Neural cell (in vitro differentiated cells): ENCODE results near the gene PKNOX2. TPM values are rescaled to one million over a fixed set of nuclear protein-coding genes. Genes with fewer than 3 reads are reported as not detected.

Experiments
- H2AFZ ChIP-seq: fragments of 200-600, 300-800 bp; sonication (generic), shearing (Covaris generic); 2 replicates; pipeline ENCODE4 v1.6.0; 2014; ENCODE audit warnings: low read depth, mild to moderate bottlenecking, antibody characterized with exemption, low read length, moderate library complexity
- H3F3A ChIP-seq: fragments of 200-600 bp; shearing (Covaris generic); 2 replicates; pipeline ENCODE4 v1.6.1; 2016; ENCODE audit warnings: mild to moderate bottlenecking, moderate library complexity, mixed read lengths, antibody characterized with exemption, low read length; ENCODE audit not compliant: insufficient read depth, poor library complexity, severe bottlenecking
- H3K27ac ChIP-seq: fragments of 200-600, 300-800 bp; sonication (generic), shearing (Covaris generic); 2 replicates; pipeline ENCODE4 v1.5.1; 2014; ENCODE audit warnings: mild to moderate bottlenecking, low read length, moderate library complexity
- H3K27me3 ChIP-seq: fragments of 300-800, 200-600 bp; sonication (generic), shearing (Covaris generic); 2 replicates; pipeline ENCODE4 v1.6.0; 2014; ENCODE audit warnings: mild to moderate bottlenecking, low read depth, low read length, moderate library complexity; ENCODE audit not compliant: insufficient read depth
- H3K36me3 ChIP-seq: fragments of 300-800, 200-600 bp; sonication (generic), shearing (Covaris generic); 2 replicates; pipeline ENCODE4 v1.5.1; 2014; ENCODE audit warnings: mild to moderate bottlenecking, antibody characterized with exemption, low read length, moderate library complexity; ENCODE audit not compliant: insufficient read depth
- H3K4me2 ChIP-seq: fragments of 300-800, 200-600 bp; sonication (generic), shearing (Covaris generic); 2 replicates; pipeline ENCODE4 v1.6.0; 2014; ENCODE audit warnings: mild to moderate bottlenecking, low read length
- H3K4me3 ChIP-seq: fragments of 300-800, 200-600 bp; sonication (generic), shearing (Covaris generic); 2 replicates; pipeline ENCODE4 v1.5.1; 2014; ENCODE audit warnings: mild to moderate bottlenecking, low read length, moderate library complexity
- H3K79me2 ChIP-seq: fragments of 200-600 bp; shearing (Covaris generic); replicated peaks from 2 replicates; pipeline ENCODE4 v1.6.0; 2014; ENCODE audit warnings: mild to moderate bottlenecking, low read length, moderate library complexity; ENCODE audit not compliant: insufficient read depth
- H3K9ac ChIP-seq: fragments of 300-800, 200-600 bp; sonication (generic), shearing (Covaris generic); 2 replicates; pipeline ENCODE4 v1.6.1; 2016; ENCODE audit warnings: mild to moderate bottlenecking, low read length, mixed read lengths
- H3K9me2 ChIP-seq: fragments of 200-600 bp; shearing (Covaris generic); 2 replicates; pipeline ENCODE4 v1.6.1; 2016; ENCODE audit warnings: mild to moderate bottlenecking, low read length, mixed read lengths; ENCODE audit not compliant: insufficient read depth
- H3K9me3 ChIP-seq: fragments of 200-600, 300-800 bp; sonication (generic), shearing (Covaris generic); 2 replicates; pipeline ENCODE4 v1.6.1; 2016; ENCODE audit warnings: mild to moderate bottlenecking, mixed run types, low read length, moderate library complexity, mixed read lengths
- H4K20me1 ChIP-seq: fragments of 200-600 bp; shearing (Covaris generic); 2 replicates; pipeline ENCODE4 v1.6.1; 2016; ENCODE audit warnings: mild to moderate bottlenecking, mixed run types; ENCODE audit not compliant: insufficient read depth
- CTCF ChIP-seq: fragments of 450-650 bp; IDR thresholded peaks from 2 replicates; pipeline ENCODE4 v1.5.1; 2014; ENCODE audit warnings: antibody characterized with exemption, mild to moderate bottlenecking, moderate library complexity; ENCODE audit not compliant: poor library complexity, severe bottlenecking
- EZH2 ChIP-seq: fragments of 200-600, 300-800 bp; shearing (Covaris generic), sonication (generic); IDR thresholded peaks from 2 replicates; pipeline ENCODE4 v1.6.1; 2014; ENCODE audit warnings: antibody characterized with exemption, low read length, borderline replicate concordance, mild to moderate bottlenecking; ENCODE audit not compliant: insufficient read depth, poor library complexity, severe bottlenecking
- POLR2AphosphoS5 ChIP-seq: IDR thresholded peaks from 2 replicates; pipeline ENCODE4 v1.6.1; 2012
- RAD21 ChIP-seq: fragments of 450-650 bp; conservative IDR thresholded peaks from 2 replicates; pipeline ENCODE4 v1.6.1; 2014; ENCODE audit warnings: antibody characterized with exemption, mild to moderate bottlenecking, moderate library complexity
- REST ChIP-seq: IDR thresholded peaks from 2 replicates; pipeline ENCODE4 v1.6.1; 2012; ENCODE audit warnings: borderline replicate concordance
- SMC3 ChIP-seq: fragments of 450-650 bp; conservative IDR thresholded peaks from 2 replicates; pipeline ENCODE4 v1.6.1; 2014; ENCODE audit warnings: antibody characterized with exemption, mild to moderate bottlenecking, moderate library complexity; ENCODE audit not compliant: poor library complexity
- polyA plus RNA-seq: library from polyadenylated mRNA; depleted of rRNA; stranded (reverse); fragments of >200 nt; gene quantifications from 2 replicates; pipeline ENCODE4 v1.2.3, GENCODE V29; 2014

Gene PKNOX2
- polyA plus RNA-seq, 1 donor from 2014 or later, result 0.99 TPM

GRCh38 chr11:125148011-125148410 is 16.5 kb upstream of the PKNOX2 start:
- no peaks in the 10 kb centered on the region for H3K79me2 ChIP-seq
- H3K9me2 ChIP-seq, result no peaks in the 10 kb centered on the region
- no peak for TF ChIP-seq REST
- no peak for TF ChIP-seq EZH2
- no peaks in the 10 kb centered on the region for H3K36me3 ChIP-seq
- no peaks in the 10 kb centered on the region for H3K9me3 ChIP-seq
- H3K9ac ChIP-seq, result no peak overlapping the region
- no peak overlapping the region for H2AFZ ChIP-seq
- H3K4me3 ChIP-seq, result no peak overlapping the region
- H3K27me3 ChIP-seq, result no peaks in the 10 kb centered on the region
- no peak overlapping the region for H3K4me2 ChIP-seq
- H3F3A ChIP-seq, result no peaks in the 10 kb centered on the region
- no peaks in the 10 kb centered on the region for H4K20me1 ChIP-seq
- H3K27ac ChIP-seq, result no peak overlapping the region

- no peak overlapping the region for H3K4me3 ChIP-seq
- no peak for TF ChIP-seq EZH2
- no peak overlapping the region for H3K27ac ChIP-seq
These were observed 15.8 kb upstream of the PKNOX2 start for GRCh38 chr11:125148743-125149142.

GRCh38 chr11:125153837-125154236 is 10.7 kb upstream of the PKNOX2 start:
- no peak overlapping the region for H3K27ac ChIP-seq
- no peak overlapping the region for H3K4me2 ChIP-seq
- no peaks in the 10 kb centered on the region for H4K20me1 ChIP-seq
- no peak overlapping the region for H3K9ac ChIP-seq
- no peaks in the 10 kb centered on the region for H3K36me3 ChIP-seq
- no peaks in the 10 kb centered on the region for H3K79me2 ChIP-seq
- no peak overlapping the region for H3K4me3 ChIP-seq
- no peaks in the 10 kb centered on the region for H3F3A ChIP-seq
- H3K27me3 ChIP-seq, result no peaks in the 10 kb centered on the region
- no peaks in the 10 kb centered on the region for H3K9me3 ChIP-seq
- no peak overlapping the region for H2AFZ ChIP-seq
- no peaks in the 10 kb centered on the region for H3K9me2 ChIP-seq
- TF ChIP-seq POLR2AphosphoS5 (no peak), SMC3 (no peak), REST (no peak), CTCF (no peak), RAD21 (no peak), EZH2 (no peak)

More at GRCh38 chr11:125148743-125149142, 15.8 kb upstream of the PKNOX2 start:
- Histone ChIP-seq H3K9ac (no peak overlapping the region), H2AFZ (no peak overlapping the region), H3K36me3 (no peaks in the 10 kb centered on the region), H3F3A (no peaks in the 10 kb centered on the region), H3K4me2 (no peak overlapping the region), H3K27me3 (no peaks in the 10 kb centered on the region), H3K9me2 (no peaks in the 10 kb centered on the region), H3K79me2 (no peaks in the 10 kb centered on the region), H4K20me1 (no peaks in the 10 kb centered on the region), H3K9me3 (no peaks in the 10 kb centered on the region)
